IMR-90 (cell line): ENCODE measurements around the gene DIP2C. TPM values are rescaled to one million over a fixed set of nuclear protein-coding genes. Genes with fewer than 3 reads are reported as not detected.

ENCODE experiments used
- ATAC-seq: fragments of 200-7000 bp; cut with Tn5 transposase; 2 replicates; pipeline ENCODE4 v1.9.1; 2020; ENCODE audit warnings: low read depth, mild to moderate bottlenecking, moderate library complexity
- BruUV-seq: library from RNA; stranded (reverse); fragments of 400-500 nt; replicated peaks from 2 replicates; lab custom pipeline; 2021; lab: Mats Ljungman, UMichigan
- CTCF ChIA-PET: fragments of 300-600 bp; formaldehyde crosslinking; extraction: SDS; loops from one replicate; lab custom pipeline; 2021; ENCODE audit warnings: antibody characterized with exemption; lab: Yijun Ruan, JAX
- POLR2A ChIA-PET: fragments of 300-600 bp; sonication (Branson Sonifier 250); formaldehyde crosslinking; loops from one replicate; lab custom pipeline; 2022; ENCODE audit warnings: antibody characterized with exemption; ENCODE audit not compliant: unreplicated experiment; lab: Charles Lee
- DNase-seq: peaks from one replicate; pipeline ENCODE4 v3.0.0; 2013
- H2AFZ ChIP-seq: replicated peaks from 2 replicates; pipeline ENCODE3; 2013; ENCODE audit warnings: low read length, mild to moderate bottlenecking; ENCODE audit not compliant: poor library complexity
- H2AK5ac ChIP-seq: 2 replicates; pipeline ENCODE4 v1.6.1; 2013; ENCODE audit warnings: low read depth, low read length, inconsistent platforms
- H2AK9ac ChIP-seq: replicated peaks from 2 replicates; pipeline ENCODE3; 2013; ENCODE audit warnings: mild to moderate bottlenecking, low read depth, low read length, moderate library complexity; ENCODE audit not compliant: poor library complexity
- H2BK120ac ChIP-seq: 2 replicates; pipeline ENCODE4 v1.6.1; 2013; ENCODE audit warnings: low read depth, low read length, inconsistent platforms
- H2BK15ac ChIP-seq: 3 replicates; pipeline ENCODE4 v1.6.1; 2013; ENCODE audit warnings: low read depth, low read length, inconsistent platforms
- H2BK20ac ChIP-seq: 2 replicates; pipeline ENCODE4 v1.6.1; 2013; ENCODE audit warnings: low read depth, mild to moderate bottlenecking, inconsistent platforms, low read length, moderate library complexity
- H2BK5ac ChIP-seq: 2 replicates; pipeline ENCODE4 v1.6.1; 2013; ENCODE audit warnings: mild to moderate bottlenecking, low read depth, low read length, inconsistent platforms; ENCODE audit not compliant: poor library complexity, severe bottlenecking
- H3K14ac ChIP-seq: replicated peaks from 2 replicates; pipeline ENCODE4 v1.6.1; 2013; ENCODE audit warnings: low read depth, low read length, inconsistent platforms
- H3K18ac ChIP-seq: 2 replicates; pipeline ENCODE4 v1.6.1; 2013; ENCODE audit warnings: low read depth, low read length, control low read depth
- H3K23ac ChIP-seq: 2 replicates; pipeline ENCODE4 v1.6.1; 2013; ENCODE audit warnings: low read depth, low read length, inconsistent platforms
- H3K27ac ChIP-seq: 2 replicates; pipeline ENCODE4 v1.5.1; 2013; ENCODE audit warnings: mild to moderate bottlenecking, control low read depth, low read length; ENCODE audit not compliant: insufficient read depth
- H3K27me3 ChIP-seq: 2 replicates; pipeline ENCODE4 v1.6.1; 2013; ENCODE audit warnings: low read length; ENCODE audit not compliant: control insufficient read depth, insufficient read depth
- H3K36me3 ChIP-seq: 2 replicates; pipeline ENCODE4 v1.6.1; 2013; ENCODE audit warnings: low read length, mixed read lengths; ENCODE audit not compliant: control insufficient read depth, insufficient read depth
- H3K4ac ChIP-seq: 2 replicates; pipeline ENCODE4 v1.6.1; 2013; ENCODE audit warnings: low read depth, low read length, inconsistent platforms
- H3K4me1 ChIP-seq: 2 replicates; pipeline ENCODE4 v1.6.1; 2013; ENCODE audit warnings: low read length, mixed read lengths; ENCODE audit not compliant: control insufficient read depth, insufficient read depth
- H3K4me2 ChIP-seq: 2 replicates; pipeline ENCODE4 v1.6.1; 2013; ENCODE audit warnings: low read depth, mild to moderate bottlenecking, control low read depth, low read length, moderate library complexity
- H3K4me3 ChIP-seq: 2 replicates; pipeline ENCODE4 v1.5.1; 2013; ENCODE audit warnings: low read depth, mild to moderate bottlenecking, control low read depth, low read length, moderate library complexity; ENCODE audit not compliant: insufficient read depth
- H3K56ac ChIP-seq: 2 replicates; pipeline ENCODE4 v1.6.1; 2013; ENCODE audit warnings: low read length, inconsistent platforms; ENCODE audit not compliant: insufficient read depth; ENCODE audit errors: extremely low read depth
- H3K79me1 ChIP-seq, 2 experiments: 2 replicates each; pipeline ENCODE4 v1.6.1; 2013; ENCODE audit warnings: low read length in 2 of 2, inconsistent platforms in 1 of 2, low read depth in 1 of 2
- H3K9ac ChIP-seq: 2 replicates; pipeline ENCODE4 v1.6.1; 2013; ENCODE audit warnings: low read depth, low read length, control low read depth
- H3K9me1 ChIP-seq: 2 replicates; pipeline ENCODE4 v1.6.1; 2013; ENCODE audit warnings: low read length, inconsistent platforms; ENCODE audit not compliant: insufficient read depth
- H3K9me3 ChIP-seq: 2 replicates; pipeline ENCODE4 v1.6.1; 2013; ENCODE audit warnings: low read length; ENCODE audit not compliant: control insufficient read depth, insufficient read depth
- H4K20me1 ChIP-seq: 2 replicates; pipeline ENCODE4 v1.6.1; 2013; ENCODE audit warnings: low read length, inconsistent platforms; ENCODE audit not compliant: insufficient read depth
- H4K5ac ChIP-seq: 2 replicates; pipeline ENCODE4 v1.6.1; 2013; ENCODE audit warnings: mild to moderate bottlenecking, low read depth, low read length, control low read depth
- H4K8ac ChIP-seq, 2 experiments: 2 replicates each; pipeline ENCODE4 v1.6.1; 2013; ENCODE audit warnings: low read depth in 2 of 2, low read length in 2 of 2, control low read depth in 1 of 2, inconsistent platforms in 1 of 2
- H4K91ac ChIP-seq: 2 replicates; pipeline ENCODE4 v1.6.1; 2013; ENCODE audit warnings: low read depth, low read length, inconsistent platforms; ENCODE audit not compliant: insufficient read depth
- BHLHE40 ChIP-seq: fragments of 150-350 bp; IDR thresholded peaks from 2 replicates; pipeline ENCODE4 v1.6.1; 2016; ENCODE audit warnings: mild to moderate bottlenecking, low read depth, low read length
- CEBPB ChIP-seq: IDR thresholded peaks from 2 replicates; pipeline ENCODE4 v1.6.1; 2012; ENCODE audit warnings: low read depth, low read length, improper control_type of control experiment
- CHD1 ChIP-seq: IDR thresholded peaks from 2 replicates; pipeline ENCODE4 v1.6.1; 2012; ENCODE audit warnings: low read depth, low read length, improper control_type of control experiment
- FOS ChIP-seq: fragments of 150-350 bp; IDR thresholded peaks from 2 replicates; pipeline ENCODE4 v1.6.1; 2016; ENCODE audit warnings: low read depth, low read length
- MAFK ChIP-seq: IDR thresholded peaks from 2 replicates; pipeline ENCODE4 v1.6.1; 2012; ENCODE audit warnings: low read depth, low read length, improper control_type of control experiment
- MAZ ChIP-seq: IDR thresholded peaks from 2 replicates; pipeline ENCODE4 v1.6.1; 2012; ENCODE audit warnings: low read depth, mild to moderate bottlenecking, low read length, improper control_type of control experiment, moderate library complexity, borderline replicate concordance
- MXI1 ChIP-seq: IDR thresholded peaks from 2 replicates; pipeline ENCODE4 v1.6.1; 2012; ENCODE audit warnings: low read depth, mild to moderate bottlenecking, low read length, moderate library complexity, borderline replicate concordance
- NFE2L2 ChIP-seq: fragments of 150-350 bp; IDR thresholded peaks from 2 replicates; pipeline ENCODE4 v1.6.1; 2016; ENCODE audit warnings: low read depth, mild to moderate bottlenecking, low read length
- POLR2A ChIP-seq: IDR thresholded peaks from 2 replicates; pipeline ENCODE4 v1.6.1; 2012; ENCODE audit warnings: mild to moderate bottlenecking, low read depth, low read length
- RAD21 ChIP-seq: IDR thresholded peaks from 2 replicates; pipeline ENCODE4 v1.6.1; 2012; ENCODE audit warnings: low read length, improper control_type of control experiment
- RCOR1 ChIP-seq: IDR thresholded peaks from 2 replicates; pipeline ENCODE4 v1.6.1; 2012; ENCODE audit warnings: mild to moderate bottlenecking, low read length, improper control_type of control experiment; ENCODE audit not compliant: insufficient replicate concordance
- RFX5 ChIP-seq: IDR thresholded peaks from 2 replicates; pipeline ENCODE4 v1.8.0; 2012; ENCODE audit warnings: low read depth, mild to moderate bottlenecking, low read length, moderate library complexity
- SMC3 ChIP-seq: fragments of 150-350 bp; IDR thresholded peaks from 2 replicates; pipeline ENCODE4 v1.6.1; 2016; ENCODE audit warnings: low read depth, mild to moderate bottlenecking, antibody characterized with exemption, low read length, moderate library complexity
- whole genome bisulfite sequencing, 2 experiments: methylation state at CpG; one replicate each; pipeline versions ENCODE4 v1.1.5 to v1.1.7; 2013; ENCODE audit warnings: missing lambda C conversion rate in 2 of 2; ENCODE audit not compliant: insufficient read length in 1 of 2; ENCODE audit errors: extremely low coverage in 2 of 2; 5-methylcytosine and 5-hydroxymethylcytosine counted together
- dilution Hi-C: fragments of 300-500 bp; cut with HindIII; formaldehyde crosslinking; loops from one replicate; pipeline ENCODE4 v1.14.3; 2018; ENCODE audit warnings: low sequenced_read_pairs; ENCODE audit not compliant: unreplicated experiment
- in situ Hi-C: fragments of 300-500 bp; cut with MboI; formaldehyde crosslinking; loops from 3 replicates; pipeline ENCODE4 v1.14.3; 2019; ENCODE audit warnings: low sequenced_read_pairs, inconsistent platforms, mixed read lengths
- intact Hi-C: fragments of 100-400 bp; cut with micrococcal nuclease; formaldehyde crosslinking; loops from 2 replicates; pipeline ENCODE4 v1.10.0; 2022
- polyA plus RNA-seq, 3 experiments: library from polyadenylated mRNA; depleted of rRNA; stranded (reverse); fragments of >200 nt; gene quantifications; 2 replicates each; pipeline ENCODE4 v1.2.3, GENCODE V29; 2012; ENCODE audit warnings: low replicate concordance in 1 of 3
- total RNA-seq: library from RNA; depleted of rRNA; stranded (reverse); fragments of >200 nt; gene quantifications from 2 replicates; pipeline ENCODE4 v1.2.3, GENCODE V29; 2012
- TF ChIP-seq, protein P1 (sequence below): conservative IDR thresholded peaks from 2 replicates; pipeline ENCODE4 v1.5.1; 2012; ENCODE audit warnings: mild to moderate bottlenecking, low read depth, low read length, improper control_type of control experiment
- TF ChIP-seq, protein P2 (sequence below): fragments of 150-350 bp; IDR thresholded peaks from 2 replicates; pipeline ENCODE4 v1.6.1; 2016; ENCODE audit warnings: low read depth, mild to moderate bottlenecking, low read length, moderate library complexity, borderline replicate concordance
- TF ChIP-seq, protein P3 (sequence below): fragments of 150-350 bp; IDR thresholded peaks from 2 replicates; pipeline ENCODE4 v1.6.1; 2017; ENCODE audit warnings: mild to moderate bottlenecking, antibody characterized with exemption, low read length, low read depth

The DIP2C gene
- total and polyA plus RNA-seq, 2 of the 4 experiments (the other 2 are of a cell fraction), result 8.6 to 17.3 TPM

DNA sequence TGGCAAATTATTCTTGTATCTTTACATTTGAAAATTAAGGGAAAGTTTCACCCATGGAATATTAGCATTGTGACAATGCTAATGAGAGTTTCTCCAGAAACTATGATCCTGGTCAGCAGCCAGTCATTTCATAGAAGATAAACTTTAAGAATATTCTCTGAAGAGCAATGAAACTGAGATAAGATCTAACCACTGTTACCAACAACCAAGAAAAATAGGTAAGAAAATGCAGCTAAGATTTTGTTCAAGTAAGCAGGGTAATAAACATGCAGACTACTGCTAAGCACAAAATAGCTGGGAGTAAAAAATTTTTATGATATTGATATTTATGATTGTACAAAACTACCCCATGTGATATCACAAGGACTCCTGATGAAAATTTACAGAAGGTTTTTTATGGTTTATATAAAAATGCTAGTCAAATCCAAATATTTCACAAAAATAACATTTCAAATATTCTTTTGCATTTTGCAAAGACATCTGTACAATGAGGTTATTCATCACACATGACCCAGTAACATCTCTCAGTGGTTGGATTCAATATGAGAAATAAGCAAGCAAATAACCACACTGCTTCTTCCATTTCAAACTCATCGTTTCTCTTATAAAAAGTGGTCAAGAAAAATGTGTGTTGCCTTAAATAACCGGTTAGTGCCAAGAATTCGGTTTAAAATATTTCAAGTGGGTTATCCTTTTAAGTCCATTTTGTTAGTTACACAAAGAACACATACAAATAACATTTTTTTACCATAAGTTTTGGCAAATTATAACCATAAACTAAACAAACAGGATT is 251.6 kb downstream of the DIP2C start:
- Histone ChIP-seq H2AK9ac (no peak overlapping the region), H4K91ac (no peak overlapping the region), H4K5ac (no peak overlapping the region), H2AFZ (no peak overlapping the region), H2BK120ac (no peak overlapping the region), H2AK5ac (no peak overlapping the region), H2BK5ac (no peak overlapping the region), H3K27ac (no peak overlapping the region), H2BK15ac (no peak overlapping the region), H4K8ac (no peak overlapping the region), H3K4me1 (no peaks in the 10 kb centered on the region), H3K23ac (no peak overlapping the region), H2BK20ac (no peak overlapping the region), H3K79me1 (peaks cover 14 to 38% of the 10 kb centered on the region in 2 experiments), H3K4ac (no peak overlapping the region), H3K9me3 (no peaks in the 10 kb centered on the region), H3K27me3 (no peaks in the 10 kb centered on the region), H4K20me1 (no peaks in the 10 kb centered on the region; the same call in 1 of the 2 replicates), H3K18ac (no peak overlapping the region), H3K36me3 (peaks cover 11% of the 10 kb centered on the region), H3K9me1 (peaks cover 10% of the 10 kb centered on the region), H3K4me2 (no peak overlapping the region), H3K14ac (no peak overlapping the region), H3K56ac (no peak overlapping the region), H3K9ac (no peak overlapping the region), H3K4me3 (no peak overlapping the region)
- CTCF ChIA-PET, result no interaction called here
- intact Hi-C loops (no loop called here), in situ Hi-C loops (no loop called here), dilution Hi-C loops (no loop called here)
- no peak for TF ChIP-seq MXI1
- TF ChIP-seq, protein P1, sequence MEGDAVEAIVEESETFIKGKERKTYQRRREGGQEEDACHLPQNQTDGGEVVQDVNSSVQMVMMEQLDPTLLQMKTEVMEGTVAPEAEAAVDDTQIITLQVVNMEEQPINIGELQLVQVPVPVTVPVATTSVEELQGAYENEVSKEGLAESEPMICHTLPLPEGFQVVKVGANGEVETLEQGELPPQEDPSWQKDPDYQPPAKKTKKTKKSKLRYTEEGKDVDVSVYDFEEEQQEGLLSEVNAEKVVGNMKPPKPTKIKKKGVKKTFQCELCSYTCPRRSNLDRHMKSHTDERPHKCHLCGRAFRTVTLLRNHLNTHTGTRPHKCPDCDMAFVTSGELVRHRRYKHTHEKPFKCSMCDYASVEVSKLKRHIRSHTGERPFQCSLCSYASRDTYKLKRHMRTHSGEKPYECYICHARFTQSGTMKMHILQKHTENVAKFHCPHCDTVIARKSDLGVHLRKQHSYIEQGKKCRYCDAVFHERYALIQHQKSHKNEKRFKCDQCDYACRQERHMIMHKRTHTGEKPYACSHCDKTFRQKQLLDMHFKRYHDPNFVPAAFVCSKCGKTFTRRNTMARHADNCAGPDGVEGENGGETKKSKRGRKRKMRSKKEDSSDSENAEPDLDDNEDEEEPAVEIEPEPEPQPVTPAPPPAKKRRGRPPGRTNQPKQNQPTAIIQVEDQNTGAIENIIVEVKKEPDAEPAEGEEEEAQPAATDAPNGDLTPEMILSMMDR, result no peak
- TF ChIP-seq CHD1, result no peak
- TF ChIP-seq RAD21, result no peak
- no peak for TF ChIP-seq RFX5
- TF ChIP-seq MAFK, result no peak
- TF ChIP-seq CEBPB, result no peak
- TF ChIP-seq BHLHE40, result no peak
- TF ChIP-seq POLR2A, result no peak
- TF ChIP-seq SMC3, result no peak
- TF ChIP-seq, protein P2, sequence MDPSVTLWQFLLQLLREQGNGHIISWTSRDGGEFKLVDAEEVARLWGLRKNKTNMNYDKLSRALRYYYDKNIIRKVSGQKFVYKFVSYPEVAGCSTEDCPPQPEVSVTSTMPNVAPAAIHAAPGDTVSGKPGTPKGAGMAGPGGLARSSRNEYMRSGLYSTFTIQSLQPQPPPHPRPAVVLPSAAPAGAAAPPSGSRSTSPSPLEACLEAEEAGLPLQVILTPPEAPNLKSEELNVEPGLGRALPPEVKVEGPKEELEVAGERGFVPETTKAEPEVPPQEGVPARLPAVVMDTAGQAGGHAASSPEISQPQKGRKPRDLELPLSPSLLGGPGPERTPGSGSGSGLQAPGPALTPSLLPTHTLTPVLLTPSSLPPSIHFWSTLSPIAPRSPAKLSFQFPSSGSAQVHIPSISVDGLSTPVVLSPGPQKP, result no peak
- TF ChIP-seq MAZ, result no peak
- TF ChIP-seq RCOR1, result no peak
- TF ChIP-seq, protein P3, sequence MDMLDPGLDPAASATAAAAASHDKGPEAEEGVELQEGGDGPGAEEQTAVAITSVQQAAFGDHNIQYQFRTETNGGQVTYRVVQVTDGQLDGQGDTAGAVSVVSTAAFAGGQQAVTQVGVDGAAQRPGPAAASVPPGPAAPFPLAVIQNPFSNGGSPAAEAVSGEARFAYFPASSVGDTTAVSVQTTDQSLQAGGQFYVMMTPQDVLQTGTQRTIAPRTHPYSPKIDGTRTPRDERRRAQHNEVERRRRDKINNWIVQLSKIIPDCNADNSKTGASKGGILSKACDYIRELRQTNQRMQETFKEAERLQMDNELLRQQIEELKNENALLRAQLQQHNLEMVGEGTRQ, result no peak
- TF ChIP-seq NFE2L2, result no peak
- TF ChIP-seq FOS, result no peak
- no TSS peak for BruUV-seq
- DNase-seq, result no peak
- no peak for ATAC-seq
- no CpG with 5 or more reads among the region's 3 CpGs for WGBS, 2 experiments
- POLR2A ChIA-PET, result no interaction called here
